SIG-M5 treated with dmso at 0.1 percent for 504 hours (cell line): ENCODE measurements around the gene GPC6.

ENCODE experiments used
- DNase-seq: peaks from one replicate; lab custom pipeline; 2025; ENCODE audit not compliant: unreplicated experiment; lab: John Stamatoyannopoulos, UW

The GPC6 gene

GRCh38 chr13:93811071-93811737, 584.6 kb downstream of the GPC6 start:
- no peak for DNase-seq

- no peak for DNase-seq
Observed at GRCh38 chr13:93811738-93812112, 585.1 kb downstream of the GPC6 start.

GRCh38 chr13:93814658-93815057, 588.1 kb downstream of the GPC6 start:
- DNase-seq, result no peak

- DNase-seq, result no peak
Observed at GRCh38 chr13:93818345-93818744, 591.7 kb downstream of the GPC6 start.

- DNase-seq, result no peak
Observed at GRCh38 chr13:93819331-93819890, 592.8 kb downstream of the GPC6 start.

GRCh38 chr13:93824286-93824685, 597.7 kb downstream of the GPC6 start:
- no peak for DNase-seq

- no peak for DNase-seq
Observed at GRCh38 chr13:93834051-93834450, 607.4 kb downstream of the GPC6 start.

GRCh38 chr13:93843082-93843481, 616.5 kb downstream of the GPC6 start:
- DNase-seq, result no peak

GRCh38 chr13:93847162-93847561, 620.6 kb downstream of the GPC6 start:
- DNase-seq, result no peak

- DNase-seq, result no peak
Observed at GRCh38 chr13:93848247-93848646, 621.6 kb downstream of the GPC6 start.

- no peak for DNase-seq
Observed at GRCh38 chr13:93851236-93851635, 624.6 kb downstream of the GPC6 start.

GRCh38 chr13:93853912-93854311, 627.3 kb downstream of the GPC6 start:
- no peak for DNase-seq

- DNase-seq, result no peak
Observed at GRCh38 chr13:93857126-93857525, 630.5 kb downstream of the GPC6 start.

- no peak for DNase-seq
Observed at GRCh38 chr13:93859716-93860115, 633.1 kb downstream of the GPC6 start.

- DNase-seq, result no peak
Observed at GRCh38 chr13:93861818-93862217, 635.2 kb downstream of the GPC6 start.

- DNase-seq, result no peak
Observed at GRCh38 chr13:93862259-93862658, 635.7 kb downstream of the GPC6 start.

GRCh38 chr13:93865235-93865634, 638.6 kb downstream of the GPC6 start:
- DNase-seq, result no peak

- no peak for DNase-seq
Observed at GRCh38 chr13:93867481-93867880, 640.9 kb downstream of the GPC6 start.

GRCh38 chr13:93872376-93872775, 645.8 kb downstream of the GPC6 start:
- DNase-seq, result no peak

- DNase-seq, result no peak
Observed at GRCh38 chr13:93872786-93873347, 646.3 kb downstream of the GPC6 start.

GRCh38 chr13:93875547-93875946, 648.9 kb downstream of the GPC6 start:
- DNase-seq, result no peak

- DNase-seq, result no peak
Observed at GRCh38 chr13:93876236-93876635, 649.6 kb downstream of the GPC6 start.

GRCh38 chr13:93878675-93879074, 652.1 kb downstream of the GPC6 start:
- DNase-seq, result no peak
